ENCODE data around the gene HS3ST3A1.

Gene HS3ST3A1

DNA sequence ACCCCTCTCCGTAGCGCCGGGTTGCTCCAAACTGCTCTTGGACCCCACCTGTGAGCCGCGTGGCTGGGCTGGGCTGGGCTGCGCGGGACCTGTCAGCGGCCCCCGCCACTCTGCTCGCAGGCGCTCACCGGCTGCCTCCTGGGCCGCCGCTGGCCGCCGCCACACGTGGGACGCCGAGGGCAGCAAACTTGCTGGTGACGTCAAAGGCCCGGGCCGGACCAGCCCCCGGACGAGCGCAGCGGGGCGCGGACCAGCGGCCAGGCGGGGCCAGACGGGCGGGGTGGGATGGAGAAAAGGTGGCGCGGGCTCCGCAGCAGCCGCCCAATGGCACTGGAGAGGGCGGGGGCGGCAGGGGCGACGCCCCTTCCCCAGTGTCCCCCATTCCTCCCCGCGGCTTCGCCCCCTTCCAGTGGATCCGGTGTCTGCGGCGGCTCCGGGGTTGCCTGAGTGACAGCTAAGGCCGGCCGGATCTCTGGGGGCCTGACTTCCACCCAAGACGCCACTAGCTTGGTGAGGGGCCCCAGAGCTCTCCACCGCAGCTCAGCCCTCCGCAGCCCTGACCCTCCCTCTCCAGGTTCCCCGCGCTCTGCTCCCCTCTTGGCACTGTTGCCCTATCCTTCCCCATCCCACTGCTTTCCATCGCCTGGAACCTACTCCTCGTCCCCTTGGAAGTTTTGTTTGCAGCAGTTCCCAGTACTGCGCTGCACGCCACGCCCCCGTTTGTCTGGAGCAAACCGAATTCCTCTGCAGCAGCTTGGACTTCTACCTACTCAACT, at the start of gene HS3ST3A1:
TSS of gene HS3ST3A1 (minus strand) at position 154 of the 776 bp plus-strand sequence. CDS start 800 bp downstream, outside the sequence.
- no peak for DNase-seq (ENCODE audit: insufficient read length, low spot score)

DNA sequence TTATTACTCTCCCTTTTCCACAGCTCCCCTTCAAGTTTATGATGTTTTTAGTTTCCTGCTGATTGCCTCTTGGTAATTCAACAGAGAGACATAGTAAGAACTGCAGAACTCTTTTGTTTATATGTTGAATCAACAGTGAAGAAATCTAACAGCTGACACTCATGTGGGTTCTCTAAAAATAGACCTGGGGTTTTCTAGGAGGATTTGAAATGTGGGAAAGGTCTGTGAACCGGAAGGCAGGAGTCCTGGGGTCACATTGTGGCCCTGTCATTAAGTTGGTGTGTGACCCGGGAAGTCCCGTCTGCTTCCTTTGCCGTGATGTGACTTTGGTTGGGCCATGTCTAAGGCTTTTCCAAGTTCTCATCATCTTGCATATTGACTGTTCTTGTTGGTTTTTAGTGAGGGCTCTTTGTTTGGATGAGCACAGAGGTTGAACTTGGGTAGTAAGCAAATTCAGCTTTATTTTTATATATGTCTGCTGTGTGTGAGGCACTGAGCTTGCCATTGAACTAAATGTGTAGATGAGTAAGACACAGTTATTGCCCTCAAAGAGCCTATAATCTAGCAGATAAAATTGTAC, 48.5 kb upstream of the HS3ST3A1 start:
- FAIRE-seq (no peak), DNase-seq (ENCODE audit: insufficient read length, low spot score) (no peak)

More for the DNA sequence above, at the start of gene HS3ST3A1:
- FAIRE-seq, result no peak

DNA sequence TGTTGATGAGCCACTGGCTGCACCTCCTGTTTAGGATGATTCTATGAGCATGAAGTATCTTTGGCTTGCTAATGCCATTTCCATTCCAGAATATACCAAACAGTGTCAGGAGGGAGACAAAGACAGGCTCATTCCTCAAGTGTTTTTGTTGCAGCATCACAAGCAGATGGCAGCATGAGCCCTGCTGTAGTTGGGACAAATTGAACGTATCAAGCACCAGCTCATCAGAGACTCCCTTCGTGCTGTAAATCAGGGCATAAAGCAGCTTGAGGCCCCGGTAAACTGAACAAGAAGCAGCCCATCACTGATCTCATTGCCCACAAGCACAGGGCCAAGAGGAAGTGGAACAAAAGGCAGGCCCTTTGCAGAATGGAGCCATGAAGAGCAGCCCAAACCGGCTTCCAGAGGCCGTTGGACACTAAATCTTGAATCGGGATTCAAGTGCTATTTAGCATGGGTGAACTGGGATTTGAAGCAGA, 45.9 kb upstream of the HS3ST3A1 start:
- DNase-seq (ENCODE audit: insufficient read length, low spot score), result no peak
- no peak for FAIRE-seq

DNA sequence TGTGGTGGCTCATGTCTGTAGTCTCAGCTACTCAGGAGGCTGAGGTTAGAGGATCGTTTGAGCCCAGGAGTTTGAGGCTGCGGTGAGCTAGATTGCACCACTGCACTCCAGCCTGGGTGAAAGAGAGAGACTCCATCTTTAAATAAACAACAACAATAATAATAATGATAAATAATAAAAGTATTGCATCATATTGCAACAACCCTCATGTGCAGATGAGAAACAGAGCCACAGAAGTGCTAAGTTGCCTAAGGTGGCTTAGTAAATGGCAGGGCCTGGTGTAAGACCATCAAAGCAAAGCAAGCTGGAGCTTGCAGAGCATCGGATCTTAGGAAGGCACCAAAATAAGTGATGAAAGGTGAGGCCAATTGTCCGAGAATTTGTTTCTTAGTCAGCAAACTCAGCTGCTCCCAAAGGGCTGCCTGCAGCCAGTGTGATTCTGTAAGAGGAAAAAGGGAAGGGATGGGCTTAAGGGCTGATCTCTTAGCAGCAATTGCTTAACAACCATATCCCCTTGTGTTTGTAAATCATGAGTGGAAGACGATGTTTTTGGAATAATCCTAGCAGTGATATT, 45.3 kb upstream of the HS3ST3A1 start:
- no peak for DNase-seq (ENCODE audit: insufficient read length, low spot score)
- no peak for FAIRE-seq

DNA sequence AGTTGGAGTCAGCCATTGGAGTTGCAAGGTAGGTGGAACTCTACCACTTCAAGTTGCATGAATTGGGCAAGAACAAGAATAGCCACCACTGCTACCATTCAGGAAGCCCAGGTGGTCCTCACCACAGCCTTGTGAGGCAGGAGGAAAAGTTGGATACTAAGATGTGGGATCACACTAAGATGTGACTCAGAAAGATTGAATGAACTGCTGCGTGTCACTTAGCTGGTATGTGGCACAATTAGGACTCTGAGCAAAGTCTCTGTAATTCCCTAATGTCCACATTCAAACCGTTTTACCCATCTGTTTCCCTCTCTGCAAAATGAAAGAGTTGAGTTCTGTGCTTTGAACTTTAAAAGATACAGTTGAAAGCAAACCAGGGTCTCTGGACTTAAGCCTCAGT, 44.7 kb upstream of the HS3ST3A1 start:
- DNase-seq (ENCODE audit: insufficient read length, low spot score) (no peak), FAIRE-seq (no peak)

DNA sequence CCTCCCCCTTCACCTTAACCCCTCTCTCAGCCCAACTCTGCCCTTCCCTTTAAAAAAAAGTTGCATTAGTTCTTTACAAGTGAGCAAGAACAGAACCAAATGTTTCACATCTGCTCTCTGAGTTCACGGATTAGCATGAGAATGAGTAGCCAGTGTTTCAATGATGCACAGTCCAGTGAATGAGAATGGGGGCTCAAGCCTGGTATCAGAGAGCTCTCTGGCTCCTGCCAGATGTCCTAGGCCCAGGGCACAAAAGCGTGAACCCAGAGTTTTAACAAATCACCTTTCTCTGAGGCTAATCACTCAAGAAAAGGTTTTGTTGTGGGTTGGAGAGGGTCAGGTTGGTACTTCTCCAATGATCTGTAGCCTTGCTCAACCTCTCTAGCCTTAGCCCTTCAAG, 41.5 kb upstream of the HS3ST3A1 start:
- DNase-seq (ENCODE audit: insufficient read length, low spot score) (no peak), FAIRE-seq (no peak)

DNA sequence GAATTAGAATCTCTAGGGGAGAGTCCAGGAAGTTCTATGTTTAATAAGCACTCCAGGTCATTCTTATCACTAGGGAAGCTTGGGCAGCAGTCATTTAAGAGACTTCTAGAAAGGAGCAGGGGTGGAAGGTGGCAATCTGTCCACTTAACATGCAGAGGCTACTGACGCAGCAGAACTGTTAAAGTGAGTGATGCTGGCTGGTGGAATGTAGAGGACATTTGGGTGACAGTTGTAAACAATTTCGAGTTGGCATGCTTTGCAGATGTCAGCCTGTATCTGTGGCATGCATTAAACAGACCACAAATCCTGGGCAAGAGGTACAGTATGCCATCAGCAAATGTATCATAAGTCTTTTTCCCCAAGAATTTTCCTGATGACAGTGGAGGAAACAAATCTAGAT, 40.5 kb upstream of the HS3ST3A1 start:
- no peak for DNase-seq (ENCODE audit: insufficient read length, low spot score)
- FAIRE-seq, result no peak

DNA sequence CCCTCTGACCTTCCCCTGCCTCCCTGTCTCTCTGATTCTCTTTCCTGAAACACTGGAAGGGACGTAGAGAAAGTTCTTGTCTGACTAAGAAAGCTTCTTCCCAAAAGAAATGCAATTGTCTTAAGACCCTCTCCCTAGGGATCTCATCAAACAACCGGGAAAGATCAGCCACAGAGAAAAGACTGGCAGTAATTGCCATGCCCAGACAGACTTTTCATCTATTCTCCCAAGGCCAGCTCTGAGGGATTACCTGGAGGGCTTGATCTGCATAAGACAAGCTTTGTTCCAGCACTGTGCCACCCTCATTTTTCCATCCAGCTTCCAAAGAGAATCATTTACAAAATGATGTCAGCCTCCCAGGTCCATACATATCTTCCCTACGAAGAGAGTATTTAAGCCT, 38.8 kb upstream of the HS3ST3A1 start:
- FAIRE-seq (no peak), DNase-seq (ENCODE audit: insufficient read length, low spot score) (no peak)

DNA sequence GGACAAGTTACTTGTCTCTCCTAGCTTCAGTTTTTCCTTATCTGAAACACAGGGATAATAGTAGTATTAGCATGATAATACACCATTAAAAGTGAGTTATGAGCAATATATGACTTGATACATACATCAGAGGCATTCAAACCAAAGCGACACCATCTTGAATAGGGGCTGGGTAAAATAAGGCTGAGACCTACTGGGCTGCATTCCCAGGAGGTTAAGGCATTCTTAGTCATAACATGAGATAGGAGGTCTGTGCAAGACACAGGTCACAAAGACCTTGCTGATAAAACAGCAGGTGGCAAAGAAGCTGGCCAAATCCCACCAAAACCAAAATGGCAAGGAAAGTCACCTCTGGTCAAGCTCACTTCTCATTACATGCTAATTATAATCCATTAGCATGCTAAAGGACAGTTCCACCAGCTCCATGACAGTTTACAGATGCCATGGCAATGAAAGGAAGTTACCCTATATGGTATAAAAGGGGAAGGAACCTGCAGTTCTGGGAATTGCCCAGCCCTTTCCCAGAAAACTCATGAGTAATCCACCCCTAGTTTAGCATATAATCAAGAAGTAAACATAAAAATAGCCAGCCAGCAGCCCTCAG, 37.2 kb upstream of the HS3ST3A1 start:
- FAIRE-seq, result no peak
- no peak for DNase-seq (ENCODE audit: insufficient read length, low spot score)

DNA sequence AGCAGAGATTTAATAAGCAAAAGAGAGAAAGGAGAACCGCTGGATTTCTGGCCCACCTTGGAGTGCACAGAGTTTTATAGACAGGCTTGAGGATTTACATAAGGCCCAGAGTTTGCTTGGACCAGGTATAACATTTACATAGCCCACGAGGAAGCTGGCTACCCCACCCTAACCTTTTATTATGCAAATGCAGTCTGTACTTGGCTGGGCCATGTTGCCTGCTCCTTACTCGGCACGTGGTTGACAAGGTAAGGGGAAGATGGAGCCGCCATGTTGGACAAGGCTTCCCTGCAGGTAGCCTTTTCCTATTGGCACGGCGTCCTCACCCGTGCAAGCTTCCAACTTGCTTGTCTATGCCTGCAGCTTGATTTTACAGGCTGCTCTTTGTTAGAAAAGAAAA, 35.2 kb upstream of the HS3ST3A1 start:
- DNase-seq (ENCODE audit: insufficient read length, low spot score), result no peak
- no peak for FAIRE-seq

DNA sequence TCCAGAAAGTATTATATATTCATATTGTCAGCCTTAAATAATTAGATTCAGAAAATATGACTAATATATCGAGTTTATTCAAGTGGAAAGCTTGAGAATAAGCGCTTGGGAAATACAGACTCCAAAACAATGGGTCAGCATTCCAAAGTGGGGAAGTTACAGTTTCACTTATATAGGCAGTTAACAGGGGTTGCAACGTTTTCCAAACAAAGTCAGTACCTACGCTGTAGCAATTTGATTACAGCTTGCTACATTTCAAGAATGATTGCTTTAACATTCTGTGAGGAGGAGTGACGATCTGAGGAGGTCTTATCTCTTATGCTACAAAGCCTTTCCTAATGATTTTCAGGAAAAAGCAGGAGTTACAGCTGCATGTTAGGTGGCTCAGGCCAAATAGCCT, 34.2 kb upstream of the HS3ST3A1 start:
- FAIRE-seq, result no peak
- DNase-seq (ENCODE audit: insufficient read length, low spot score), result no peak

DNA sequence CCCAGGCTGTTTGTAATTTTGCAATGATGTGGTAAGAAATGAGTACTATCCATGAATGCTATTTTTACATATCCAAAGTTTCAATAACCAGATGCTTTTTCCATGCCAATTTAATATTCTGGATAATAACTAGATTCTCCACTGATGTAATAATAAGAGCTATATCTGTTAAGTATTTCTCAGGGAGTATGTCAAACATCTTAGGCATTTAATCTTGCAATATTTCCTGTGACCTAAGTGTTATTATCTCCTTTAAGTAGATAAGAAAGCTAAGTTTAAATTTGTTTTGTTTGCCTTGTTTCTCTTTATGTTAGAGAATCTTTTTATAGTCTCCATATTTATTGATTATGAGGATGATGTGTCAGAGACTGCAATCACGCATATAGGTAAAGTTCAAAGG, 32.3 kb upstream of the HS3ST3A1 start:
- DNase-seq (ENCODE audit: insufficient read length, low spot score) (no peak), FAIRE-seq (no peak)

DNA sequence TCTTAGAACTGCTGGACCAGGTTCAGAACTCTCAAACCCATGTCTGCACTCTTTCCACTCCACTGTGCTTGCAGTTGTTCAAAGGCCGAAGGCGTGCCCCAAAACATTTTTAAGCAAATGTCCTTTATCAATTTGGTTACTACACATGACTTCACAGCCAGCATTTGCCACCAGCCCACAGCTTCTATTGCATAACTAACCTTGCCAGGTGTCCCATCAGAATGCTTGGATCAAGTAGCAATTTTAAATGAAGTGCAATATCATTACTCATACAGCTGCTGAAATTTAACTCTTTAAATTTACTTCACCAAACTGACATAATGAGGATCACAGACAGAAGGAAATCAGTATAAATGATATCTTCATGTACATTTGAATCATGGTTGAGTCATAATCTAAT, 29.8 kb upstream of the HS3ST3A1 start:
- no peak for DNase-seq (ENCODE audit: insufficient read length, low spot score)
- no peak for FAIRE-seq

DNA sequence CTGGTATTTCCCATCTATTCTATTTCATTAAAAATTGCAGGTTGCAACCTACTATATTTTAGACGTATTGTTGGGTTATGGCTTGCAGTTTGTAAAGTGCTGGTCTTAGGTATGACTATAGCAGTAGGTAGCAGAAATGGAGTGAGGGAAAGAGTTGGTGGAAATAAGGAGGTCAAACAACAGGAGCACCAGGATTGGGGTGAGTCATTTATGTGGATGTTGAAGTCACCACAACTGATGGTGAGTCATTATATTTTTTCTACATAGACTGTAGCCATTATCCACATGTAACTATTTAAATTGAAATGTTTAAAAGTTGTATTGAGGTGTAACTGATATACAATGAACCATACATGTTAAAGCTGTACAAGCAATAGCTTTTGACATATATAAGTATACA, 25.0 kb upstream of the HS3ST3A1 start:
- DNase-seq (ENCODE audit: insufficient read length, low spot score) (no peak), FAIRE-seq (no peak)

DNA sequence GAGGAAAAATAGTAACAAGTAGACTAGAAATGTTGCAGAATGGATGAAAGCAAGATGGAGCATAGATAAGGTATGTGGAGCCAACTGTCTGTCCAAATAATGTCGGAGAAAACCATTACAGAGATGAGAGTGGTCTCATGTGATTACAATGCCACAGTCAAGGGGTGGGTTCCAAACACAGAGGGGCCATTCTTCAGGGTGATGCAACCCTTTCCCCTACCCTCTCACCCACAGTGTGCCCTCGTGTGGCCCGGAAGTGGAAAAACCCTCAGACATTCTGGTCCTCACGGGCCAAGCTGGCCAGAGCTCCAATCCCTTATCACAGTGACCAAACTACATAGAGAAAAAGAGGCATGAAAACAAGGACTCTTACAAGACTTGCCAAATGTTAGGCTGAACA, 17.7 kb upstream of the HS3ST3A1 start:
- FAIRE-seq (no peak), DNase-seq (ENCODE audit: insufficient read length, low spot score) (no peak)

DNA sequence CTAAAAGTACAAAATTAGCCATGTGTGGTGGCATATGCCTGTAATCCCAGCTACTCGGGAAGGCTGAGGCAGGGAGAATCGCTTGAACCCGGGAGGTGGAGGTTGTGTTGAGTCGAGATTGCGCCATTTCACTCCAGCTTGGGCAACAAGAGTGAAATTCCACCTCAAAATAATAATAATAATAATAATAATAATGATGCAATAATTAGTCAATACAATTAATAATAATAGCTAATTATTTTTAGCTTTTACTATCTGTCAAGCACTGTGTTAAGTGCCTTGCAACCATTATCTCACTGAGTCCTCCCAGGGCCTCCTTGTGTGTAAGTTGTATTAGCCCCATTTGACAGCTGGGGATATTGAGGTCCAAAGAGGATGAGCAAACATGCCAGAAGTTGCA, 14.3 kb upstream of the HS3ST3A1 start:
- FAIRE-seq, result no peak
- no peak for DNase-seq (ENCODE audit: insufficient read length, low spot score)

DNA sequence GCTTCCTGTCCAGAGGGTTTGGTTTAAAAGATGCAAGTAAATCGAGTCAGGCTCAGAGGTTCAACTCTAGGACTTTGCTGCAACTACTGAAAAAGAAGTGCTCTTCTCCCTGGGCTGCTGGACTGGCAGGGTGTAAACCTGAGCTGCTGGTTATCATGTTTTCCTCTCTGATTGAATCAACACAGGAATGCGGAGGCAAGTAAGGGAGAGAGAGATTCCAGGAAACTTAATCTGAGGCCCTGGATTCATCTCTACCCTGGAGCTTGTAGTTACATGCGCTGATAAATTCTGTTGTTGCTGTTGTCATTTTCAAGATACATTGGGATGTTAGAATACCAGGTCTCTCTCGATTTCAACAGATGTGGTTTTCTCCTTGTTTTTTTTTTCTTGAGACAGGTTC, 8.2 kb upstream of the HS3ST3A1 start:
- FAIRE-seq (no peak), DNase-seq (ENCODE audit: insufficient read length, low spot score) (no peak)

DNA sequence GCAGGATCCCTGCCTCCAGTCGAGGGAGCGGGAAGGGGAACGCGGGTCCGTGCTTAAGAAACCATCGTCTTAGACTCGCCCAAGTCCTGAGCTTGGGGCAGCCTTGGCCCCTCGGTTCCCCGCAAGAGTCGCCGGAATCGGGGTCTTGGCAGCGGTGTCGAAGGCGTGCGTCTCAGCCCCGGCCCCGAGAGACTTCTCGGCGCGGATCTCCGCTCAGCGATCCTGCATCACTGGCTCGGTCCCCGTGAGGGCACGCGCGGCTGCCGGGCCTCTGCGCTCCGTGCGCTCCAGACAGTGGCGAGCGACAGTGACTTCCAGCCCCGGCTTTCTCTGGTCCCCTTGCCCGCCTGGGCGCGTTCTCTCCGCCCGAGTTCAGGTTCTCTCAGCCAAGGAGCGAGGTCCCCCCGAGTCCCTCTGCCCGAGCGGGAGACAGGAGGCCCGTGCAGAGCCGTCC, 380 bp downstream of the HS3ST3A1 start:
- FAIRE-seq, result no peak
- DNase-seq (ENCODE audit: insufficient read length, low spot score), result no peak

DNA sequence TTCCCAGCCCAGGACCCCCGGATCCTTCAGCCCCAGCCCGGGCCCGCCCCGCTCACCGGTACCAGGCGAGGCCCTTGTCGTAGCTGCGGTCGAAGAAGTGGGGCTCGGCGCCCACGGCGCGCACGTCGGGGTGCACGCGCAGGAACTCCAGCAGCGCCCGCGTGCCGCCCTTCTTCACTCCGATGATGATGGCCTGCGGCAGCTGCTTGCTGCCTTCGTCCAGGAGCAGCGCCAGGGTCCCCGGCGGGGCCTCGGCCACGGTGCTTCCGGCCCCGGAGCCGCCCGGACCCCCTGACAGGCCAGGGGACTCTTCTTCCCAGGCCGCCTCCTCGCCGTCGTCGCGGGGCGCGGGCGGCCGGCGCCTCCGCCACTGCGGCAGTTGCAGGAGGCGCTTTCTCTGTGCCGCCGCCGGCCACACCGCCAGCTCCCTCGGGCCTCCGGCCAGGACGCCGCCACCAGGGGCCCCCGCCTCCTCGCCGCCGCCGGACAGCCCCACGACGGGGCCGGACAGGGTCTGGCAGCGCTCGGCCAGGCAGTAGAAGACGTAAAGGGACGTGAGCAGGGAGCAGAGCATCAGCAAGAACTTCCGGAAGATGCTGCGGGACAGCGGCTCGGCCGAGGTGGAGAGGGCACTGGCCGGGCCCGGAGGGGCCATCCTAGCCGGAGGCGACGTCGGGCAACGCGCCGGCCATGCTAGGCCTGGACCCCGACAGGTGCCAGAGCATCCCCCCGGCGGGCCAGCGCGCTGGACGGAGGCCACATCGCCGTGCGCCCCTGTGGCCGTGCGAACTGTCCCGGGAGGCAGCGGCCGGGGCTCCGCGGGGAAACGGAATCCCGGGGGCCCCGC, 1.0 kb downstream of the HS3ST3A1 start:
- no peak for FAIRE-seq
- DNase-seq (ENCODE audit: insufficient read length, low spot score), result no peak

DNA sequence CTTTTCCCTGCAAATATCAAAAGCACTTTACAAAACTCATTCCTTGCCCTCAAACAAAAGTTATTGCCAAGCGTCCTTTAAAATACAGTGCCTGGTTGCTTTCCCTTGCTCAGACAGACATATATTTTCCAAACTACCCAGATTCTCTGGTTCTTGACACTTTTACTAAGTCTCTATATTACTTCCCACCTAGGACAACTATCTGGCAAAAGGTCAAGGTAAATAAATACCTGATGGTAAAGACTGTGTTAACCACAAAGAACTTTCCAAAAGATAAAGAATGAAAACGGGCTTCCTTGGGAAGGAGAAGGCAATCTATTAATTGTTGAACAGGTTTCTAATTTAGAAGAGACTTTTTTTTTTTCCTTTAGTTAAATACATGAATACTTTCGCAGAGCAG, 1.9 kb downstream of the HS3ST3A1 start:
- FAIRE-seq (no peak), DNase-seq (ENCODE audit: insufficient read length, low spot score) (no peak)

DNA sequence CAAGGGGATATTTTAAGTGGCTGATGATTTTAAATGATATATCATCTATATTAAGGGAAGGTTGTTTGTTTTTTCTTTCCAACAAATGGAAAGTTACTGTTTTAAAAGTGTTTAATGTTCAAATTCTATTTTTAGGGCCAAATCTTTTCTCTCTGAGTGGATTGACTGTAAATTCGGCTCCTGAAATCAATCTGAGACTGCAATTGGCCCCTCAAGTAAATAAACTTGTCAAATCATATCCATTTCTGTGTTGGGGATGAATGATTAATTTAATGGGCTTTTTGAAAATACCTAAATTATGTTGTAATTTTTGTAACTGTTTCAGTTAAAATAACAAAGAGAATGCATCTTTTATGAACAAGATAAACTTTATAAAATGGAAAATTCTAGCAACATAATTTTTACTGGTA, 2.6 kb downstream of the HS3ST3A1 start:
- FAIRE-seq (no peak), DNase-seq (ENCODE audit: insufficient read length, low spot score) (no peak)

Data from GM19239 (cell line).